ENCODE results near the gene RABGAP1L.

RABGAP1L gene

GRCh38 chr1:174989536-174990220 is 830.4 kb downstream of the RABGAP1L start:
- no peak for TF ChIP-seq CTCF (IDR thresholded peaks at IDR 0.05; ENCODE audit: extremely low read depth, insufficient read depth, missing control alignments)
- in situ Hi-C loops (cut with MboI; ENCODE audit: low pct_unique_long_range_greater_than_20kb, low sequenced_read_pairs, unreplicated experiment): loop anchor here (10.0 to 25.0 kb wide), 2 partner anchors 215 to 727 kb away; no protein-coding TSS in a partner anchor
- DNase-seq (ENCODE audit: low spot score): no peak

DNA sequence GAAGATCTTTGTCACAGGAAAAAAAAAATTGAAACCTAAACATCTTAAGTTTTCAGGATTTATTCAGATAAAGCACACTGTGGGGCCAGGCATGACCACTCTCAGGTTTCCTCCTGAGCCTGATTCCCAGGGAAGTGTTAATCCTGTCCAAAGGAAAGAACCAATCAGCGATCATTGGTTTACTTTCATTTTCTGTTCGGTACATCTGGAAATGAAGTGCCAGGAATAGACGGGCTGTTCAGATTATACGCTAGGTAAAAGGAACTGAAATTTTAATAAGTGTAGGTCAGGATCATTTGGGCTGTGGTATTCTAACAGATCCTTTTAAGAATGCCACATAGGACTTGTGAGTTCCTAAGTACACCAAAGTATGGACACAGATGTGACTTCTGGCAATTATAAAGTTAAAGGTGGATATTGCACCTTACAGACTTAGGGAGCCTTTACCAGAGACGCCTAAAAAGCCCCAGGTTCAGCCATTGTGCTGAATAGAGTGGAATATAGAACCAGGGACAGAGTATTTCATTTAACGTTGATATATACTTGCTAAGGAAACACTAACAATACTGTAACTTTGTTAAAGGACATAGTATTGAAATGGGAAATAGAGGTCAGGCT is 831.2 kb downstream of the RABGAP1L start:
- peak; percentile 23 for DNase-seq (ENCODE audit: low spot score)
- no peak for TF ChIP-seq CTCF (IDR thresholded peaks at IDR 0.05; ENCODE audit: extremely low read depth, insufficient read depth, missing control alignments)
- in situ Hi-C loops (cut with MboI; ENCODE audit: low pct_unique_long_range_greater_than_20kb, low sequenced_read_pairs, unreplicated experiment): loop anchor here (10.0 to 25.0 kb wide), 2 partner anchors 216 to 728 kb away; no protein-coding TSS in a partner anchor

GRCh38 chr1:174991473-174991872 is 832.2 kb downstream of the RABGAP1L start:
- DNase-seq (ENCODE audit: low spot score): no peak
- in situ Hi-C loops (cut with MboI; ENCODE audit: low pct_unique_long_range_greater_than_20kb, low sequenced_read_pairs, unreplicated experiment): loop anchor here (10.0 to 25.0 kb wide), 2 partner anchors 217 to 729 kb away; no protein-coding TSS in a partner anchor
- TF ChIP-seq CTCF (IDR thresholded peaks at IDR 0.05; ENCODE audit: extremely low read depth, insufficient read depth, missing control alignments): no peak

DNA sequence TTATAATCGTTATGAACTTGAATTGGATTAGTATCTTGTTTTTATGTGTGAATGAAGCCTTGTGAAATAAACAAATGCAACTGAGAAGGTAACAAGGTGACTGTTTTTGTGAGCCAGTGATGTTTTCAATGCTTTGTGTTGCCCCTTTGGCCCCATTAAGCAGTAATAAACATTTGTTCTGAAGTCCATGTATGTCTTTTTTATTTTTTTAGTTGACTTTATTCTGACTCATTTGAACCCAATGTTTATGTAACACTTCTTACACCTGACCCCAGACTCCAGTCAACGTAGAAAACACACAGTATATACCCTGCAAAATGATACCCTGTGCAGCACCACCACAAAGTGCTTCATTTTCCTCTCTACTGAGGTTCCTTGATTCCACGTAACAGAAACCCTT is 835.8 kb downstream of the RABGAP1L start:
- DNase-seq (ENCODE audit: low spot score): no peak
- in situ Hi-C loops (cut with MboI; ENCODE audit: low pct_unique_long_range_greater_than_20kb, low sequenced_read_pairs, unreplicated experiment): loop anchor here (10.0 to 25.0 kb wide), 2 partner anchors 220 to 733 kb away; no protein-coding TSS in a partner anchor
- no peak for TF ChIP-seq CTCF (IDR thresholded peaks at IDR 0.05; ENCODE audit: extremely low read depth, insufficient read depth, missing control alignments)

- in situ Hi-C loops (cut with MboI; ENCODE audit: low pct_unique_long_range_greater_than_20kb, low sequenced_read_pairs, unreplicated experiment): loop anchor here (10.0 to 25.0 kb wide), 2 partner anchors 221 to 734 kb away; no protein-coding TSS in a partner anchor
- no peak for TF ChIP-seq CTCF (IDR thresholded peaks at IDR 0.05; ENCODE audit: extremely low read depth, insufficient read depth, missing control alignments)
These were observed 836.6 kb downstream of the RABGAP1L start for GRCh38 chr1:174995916-174996315.

GRCh38 chr1:174996476-174996875 is 837.2 kb downstream of the RABGAP1L start:
- no peak for DNase-seq (ENCODE audit: low spot score)
- no peak for TF ChIP-seq CTCF (IDR thresholded peaks at IDR 0.05; ENCODE audit: extremely low read depth, insufficient read depth, missing control alignments)
- in situ Hi-C loops (cut with MboI; ENCODE audit: low pct_unique_long_range_greater_than_20kb, low sequenced_read_pairs, unreplicated experiment): loop anchor here (10.0 to 25.0 kb wide), 2 partner anchors 222 to 734 kb away; no protein-coding TSS in a partner anchor

More at GRCh38 chr1:174995916-174996315, 836.6 kb downstream of the RABGAP1L start:
- no peak for DNase-seq (ENCODE audit: low spot score)
